ENCODE data around the gene ADIPOR1.

DNA sequence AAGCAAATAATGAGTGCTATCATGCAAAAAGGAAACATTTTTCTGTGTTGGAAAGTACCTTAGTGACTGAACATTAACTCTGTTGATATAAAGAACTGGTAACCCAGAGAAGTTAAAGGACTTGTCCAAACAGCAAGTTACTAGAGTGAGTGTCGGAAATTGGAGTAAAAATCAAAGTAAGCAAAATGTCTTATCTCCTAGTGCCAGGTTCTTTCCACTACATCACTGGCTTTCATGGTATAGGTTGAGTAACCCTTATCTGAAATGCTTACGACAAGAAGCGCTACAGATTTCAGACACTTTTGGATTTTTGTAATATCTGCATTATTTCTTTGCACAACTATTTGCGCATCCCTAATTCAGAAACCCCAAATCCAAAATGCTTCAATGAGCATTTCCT is 52.8 kb downstream of the ADIPOR1 start:
- TF ChIP-seq, protein P1, sequence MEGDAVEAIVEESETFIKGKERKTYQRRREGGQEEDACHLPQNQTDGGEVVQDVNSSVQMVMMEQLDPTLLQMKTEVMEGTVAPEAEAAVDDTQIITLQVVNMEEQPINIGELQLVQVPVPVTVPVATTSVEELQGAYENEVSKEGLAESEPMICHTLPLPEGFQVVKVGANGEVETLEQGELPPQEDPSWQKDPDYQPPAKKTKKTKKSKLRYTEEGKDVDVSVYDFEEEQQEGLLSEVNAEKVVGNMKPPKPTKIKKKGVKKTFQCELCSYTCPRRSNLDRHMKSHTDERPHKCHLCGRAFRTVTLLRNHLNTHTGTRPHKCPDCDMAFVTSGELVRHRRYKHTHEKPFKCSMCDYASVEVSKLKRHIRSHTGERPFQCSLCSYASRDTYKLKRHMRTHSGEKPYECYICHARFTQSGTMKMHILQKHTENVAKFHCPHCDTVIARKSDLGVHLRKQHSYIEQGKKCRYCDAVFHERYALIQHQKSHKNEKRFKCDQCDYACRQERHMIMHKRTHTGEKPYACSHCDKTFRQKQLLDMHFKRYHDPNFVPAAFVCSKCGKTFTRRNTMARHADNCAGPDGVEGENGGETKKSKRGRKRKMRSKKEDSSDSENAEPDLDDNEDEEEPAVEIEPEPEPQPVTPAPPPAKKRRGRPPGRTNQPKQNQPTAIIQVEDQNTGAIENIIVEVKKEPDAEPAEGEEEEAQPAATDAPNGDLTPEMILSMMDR (IDR thresholded peaks at IDR 0.05; ENCODE audit: low read depth, low read length), result no peak
- no peak for TF ChIP-seq EZH2phosphoT487 (IDR thresholded peaks at IDR 0.05; ENCODE audit: low read depth)
